ENCODE measurements around the gene HDAC8. TPM values are rescaled to one million over a fixed set of nuclear protein-coding genes. Genes with fewer than 3 reads are reported as not detected.
A peak's percentile ranks its signal among the peaks of the same experiment; 100 is the strongest.

HDAC8 gene
- total and polyA plus RNA-seq, 2 donors from 2014 or later: 32.9 to 38.4 TPM

DNA sequence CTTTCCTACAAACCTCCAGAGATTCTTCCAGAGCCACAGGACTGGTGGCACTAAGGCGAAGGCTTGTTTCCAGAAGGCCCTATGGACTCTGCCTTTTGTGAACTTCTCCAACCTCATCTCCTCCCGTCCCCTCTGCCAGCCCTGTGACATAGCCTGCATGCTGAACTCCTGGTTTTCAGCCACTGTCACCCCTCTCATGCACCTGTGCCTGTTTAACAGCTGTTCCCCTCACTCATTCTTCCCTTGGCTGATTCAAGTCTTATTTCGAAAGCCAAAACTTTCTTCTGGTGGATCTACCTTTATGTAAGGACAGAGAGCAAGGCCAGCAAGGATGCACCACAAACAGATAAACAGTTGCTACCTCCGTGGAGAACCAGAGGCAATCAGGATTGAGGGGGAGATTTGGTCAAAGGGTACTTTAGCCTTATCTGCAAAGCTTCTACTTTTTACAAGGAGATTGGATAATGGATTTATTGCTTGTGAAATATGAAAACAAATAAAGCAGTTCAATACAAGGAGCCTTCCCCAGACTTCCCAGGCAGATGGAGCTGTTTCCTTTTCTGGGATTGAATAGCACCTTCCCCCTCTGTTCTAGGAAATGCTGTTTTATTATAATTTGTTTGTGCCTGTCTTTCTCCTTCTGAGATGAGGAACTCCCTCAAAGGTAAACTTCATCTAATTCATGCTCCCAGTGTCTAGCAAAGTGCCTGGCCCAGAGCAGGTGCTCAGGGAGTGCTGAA is 272.6 kb downstream of the HDAC8 start:
- H3K27ac ChIP-seq (ENCODE audit: low read depth in 2 of 2, low read length in 2 of 2): no peak overlapping the region
- peaks cover 45% of the 10 kb centered on the region for H3K27me3 ChIP-seq (ENCODE audit: control insufficient read depth, insufficient read depth, low read length)
- TF ChIP-seq, protein P1, sequence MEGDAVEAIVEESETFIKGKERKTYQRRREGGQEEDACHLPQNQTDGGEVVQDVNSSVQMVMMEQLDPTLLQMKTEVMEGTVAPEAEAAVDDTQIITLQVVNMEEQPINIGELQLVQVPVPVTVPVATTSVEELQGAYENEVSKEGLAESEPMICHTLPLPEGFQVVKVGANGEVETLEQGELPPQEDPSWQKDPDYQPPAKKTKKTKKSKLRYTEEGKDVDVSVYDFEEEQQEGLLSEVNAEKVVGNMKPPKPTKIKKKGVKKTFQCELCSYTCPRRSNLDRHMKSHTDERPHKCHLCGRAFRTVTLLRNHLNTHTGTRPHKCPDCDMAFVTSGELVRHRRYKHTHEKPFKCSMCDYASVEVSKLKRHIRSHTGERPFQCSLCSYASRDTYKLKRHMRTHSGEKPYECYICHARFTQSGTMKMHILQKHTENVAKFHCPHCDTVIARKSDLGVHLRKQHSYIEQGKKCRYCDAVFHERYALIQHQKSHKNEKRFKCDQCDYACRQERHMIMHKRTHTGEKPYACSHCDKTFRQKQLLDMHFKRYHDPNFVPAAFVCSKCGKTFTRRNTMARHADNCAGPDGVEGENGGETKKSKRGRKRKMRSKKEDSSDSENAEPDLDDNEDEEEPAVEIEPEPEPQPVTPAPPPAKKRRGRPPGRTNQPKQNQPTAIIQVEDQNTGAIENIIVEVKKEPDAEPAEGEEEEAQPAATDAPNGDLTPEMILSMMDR (IDR thresholded peaks at IDR 0.05; ENCODE audit: borderline replicate concordance, extremely low read depth, insufficient read depth): no peak
- intact Hi-C loops (cut with DNase I): no loop called here
- no peak for FAIRE-seq
- H3K4me3 ChIP-seq (ENCODE audit: low read length in 3 of 3): no peak overlapping the region
- no peaks in the 10 kb centered on the region for H3K9me3 ChIP-seq (ENCODE audit: control insufficient read depth in 2 of 3, insufficient read depth in 1 of 3, low read length in 3 of 3)
- H3K4me1 ChIP-seq (ENCODE audit: control insufficient read depth in 2 of 3, insufficient read depth in 2 of 3, low read depth in 1 of 3, low read length in 3 of 3): peaks cover 0 to 3% (median 0%) of the 10 kb centered on the region in 3 donors
- DNase-seq: no peak
- no peaks in the 10 kb centered on the region for H3K36me3 ChIP-seq (ENCODE audit: control insufficient read depth in 2 of 3, insufficient read depth in 3 of 3, low read length in 3 of 3)
- no peak overlapping the region for H3K9ac ChIP-seq (ENCODE audit: low read length in 3 of 3)

DNA sequence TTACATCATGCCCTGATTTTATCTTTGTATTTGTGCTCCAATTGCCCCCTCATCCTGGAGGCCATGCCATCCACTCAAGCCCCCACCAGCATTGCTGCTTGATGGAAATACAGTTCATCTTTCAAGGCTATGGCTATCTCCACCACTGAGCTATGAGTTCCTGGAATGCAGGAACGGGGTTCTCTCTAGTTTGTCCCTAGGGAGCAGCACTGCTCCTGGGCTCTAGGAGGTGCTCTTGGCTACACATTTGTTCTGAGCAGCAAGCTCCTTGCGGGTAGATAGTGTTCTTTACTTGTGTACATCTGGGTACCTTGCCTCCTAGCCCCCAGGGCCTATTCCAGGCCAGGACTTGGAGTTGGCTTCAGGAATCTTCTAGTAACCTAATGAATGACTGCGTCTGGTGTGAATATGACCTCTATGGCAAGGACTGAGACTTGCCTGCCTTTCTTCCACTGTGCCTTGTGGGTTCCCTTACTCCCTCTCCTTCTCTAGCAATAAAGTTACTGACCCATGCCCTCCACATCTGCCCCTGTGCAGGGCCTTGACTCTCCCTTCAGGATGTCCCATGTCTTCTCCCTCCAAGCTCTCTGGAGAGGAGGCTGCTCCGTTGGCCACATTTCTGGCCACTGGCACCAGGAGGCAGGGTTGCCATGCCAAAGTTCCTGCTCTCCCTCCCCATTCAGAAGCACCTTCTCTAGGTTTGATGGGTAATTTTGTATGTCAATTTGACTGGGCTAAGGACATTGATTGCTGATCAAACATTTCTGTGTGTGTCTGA is 274.5 kb downstream of the HDAC8 start:
- Histone ChIP-seq H3K4me3 (ENCODE audit: low read length in 3 of 3) (no peak overlapping the region), H3K27me3 (ENCODE audit: control insufficient read depth, insufficient read depth, low read length) (peaks cover 29% of the 10 kb centered on the region), H3K9ac (ENCODE audit: low read length in 3 of 3) (no peak overlapping the region), H3K9me3 (ENCODE audit: control insufficient read depth in 2 of 3, insufficient read depth in 1 of 3, low read length in 3 of 3) (no peaks in the 10 kb centered on the region), H3K27ac (ENCODE audit: low read depth in 2 of 2, low read length in 2 of 2) (no peak overlapping the region), H3K4me1 (ENCODE audit: control insufficient read depth in 2 of 3, insufficient read depth in 2 of 3, low read depth in 1 of 3, low read length in 3 of 3) (no peaks in the 10 kb centered on the region), H3K36me3 (ENCODE audit: control insufficient read depth in 2 of 3, insufficient read depth in 3 of 3, low read length in 3 of 3) (no peaks in the 10 kb centered on the region)
- DNase-seq (no peak), FAIRE-seq (no peak)
- intact Hi-C loops (cut with DNase I): no loop called here
- TF ChIP-seq, protein P1 (IDR thresholded peaks at IDR 0.05; ENCODE audit: borderline replicate concordance, extremely low read depth, insufficient read depth): peak; percentile 30

DNA sequence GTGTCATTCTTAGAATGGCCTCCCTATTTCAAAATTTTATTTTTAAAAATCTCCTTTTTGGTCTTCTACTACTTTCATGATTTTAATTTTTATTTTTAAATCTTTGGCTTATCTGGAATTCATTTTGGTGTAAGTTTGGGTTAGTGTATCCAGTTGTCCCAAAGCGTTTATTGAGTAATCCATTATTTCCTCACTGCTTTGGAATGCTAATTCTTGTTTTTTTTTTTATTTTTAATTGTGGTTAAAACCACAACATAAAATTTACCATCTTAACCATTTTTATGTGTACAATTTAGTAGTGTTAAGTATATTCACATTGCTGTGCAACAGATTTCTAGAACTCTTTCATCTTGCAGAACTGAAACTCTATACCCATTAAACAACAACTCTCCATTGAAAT is 275.7 kb downstream of the HDAC8 start:
- intact Hi-C loops (cut with DNase I): no loop called here
- no peak for DNase-seq
- FAIRE-seq: peak; percentile 93
- Histone ChIP-seq H3K9ac (ENCODE audit: low read length in 3 of 3) (no peak overlapping the region), H3K27me3 (ENCODE audit: control insufficient read depth, insufficient read depth, low read length) (peaks cover 20% of the 10 kb centered on the region), H3K4me1 (ENCODE audit: control insufficient read depth in 2 of 3, insufficient read depth in 2 of 3, low read depth in 1 of 3, low read length in 3 of 3) (no peaks in the 10 kb centered on the region), H3K4me3 (ENCODE audit: low read length in 3 of 3) (no peak overlapping the region), H3K27ac (ENCODE audit: low read depth in 2 of 2, low read length in 2 of 2) (no peak overlapping the region), H3K9me3 (ENCODE audit: control insufficient read depth in 2 of 3, insufficient read depth in 1 of 3, low read length in 3 of 3) (no peaks in the 10 kb centered on the region), H3K36me3 (ENCODE audit: control insufficient read depth in 2 of 3, insufficient read depth in 3 of 3, low read length in 3 of 3) (no peaks in the 10 kb centered on the region)
- TF ChIP-seq, protein P1 (IDR thresholded peaks at IDR 0.05; ENCODE audit: borderline replicate concordance, extremely low read depth, insufficient read depth): no peak
